A549 (cell line): ENCODE measurements around the gene PLCB1. TPM values are rescaled to one million over a fixed set of nuclear protein-coding genes. Genes with fewer than 3 reads are reported as not detected.
A peak's percentile ranks its signal among the peaks of the same experiment; 100 is the strongest.

Source experiments
- ATAC-seq, 2 experiments: fragments of 200-7000 bp in 1 of 2; fragments of >200 bp in 1 of 2; cut with Nextera tagmentation in 1 of 2; cut with Tn5 transposase in 1 of 2; 3 replicates each; pipeline versions ENCODE4 v1.8.0 to v1.9.1; 2018 to 2020; ENCODE audit warnings: mild to moderate bottlenecking in 1 of 2, moderate library complexity in 1 of 2
- CTCF ChIA-PET: fragments of 300-600 bp; sonication (Branson Sonifier 250); formaldehyde crosslinking; extraction: SDS; loops from one replicate; lab custom pipeline; 2021; ENCODE audit warnings: antibody characterized with exemption, inconsistent platforms; lab: Yijun Ruan, JAX
- POLR2A ChIA-PET: fragments of 350-600 bp; formaldehyde crosslinking; extraction: SDS; loops from one replicate; lab custom pipeline; 2021; ENCODE audit warnings: antibody characterized with exemption, inconsistent platforms; lab: Yijun Ruan, JAX
- DNase-seq, 2 experiments: peaks; one replicate each; pipeline versions ENCODE4 v3.0.0 to v3.0.0-alpha.2; 2011 to 2016; ENCODE audit warnings: low read depth in 1 of 2, low spot score in 1 of 2
- FAIRE-seq: peaks from 2 replicates; lab custom pipeline; 2011; peaks lifted over from hg19 to GRCh38; lab: Jason Lieb, UNC
- H3K27ac ChIP-seq, 2 experiments: fragments of >200 bp; sonication (Bioruptor Twin); formaldehyde crosslinking; 3 replicates each; pipeline ENCODE4 v1.5.1; 2016 to 2017
- H3K4me1 ChIP-seq: fragments of >200 bp; sonication (Bioruptor Twin); formaldehyde crosslinking; 3 replicates; pipeline ENCODE4 v1.6.1; 2016
- H3K4me2 ChIP-seq: fragments of >200 bp; sonication (Bioruptor Twin); formaldehyde crosslinking; 3 replicates; pipeline ENCODE4 v1.6.1; 2016
- H3K4me3 ChIP-seq: fragments of >200 bp; sonication (Bioruptor Twin); formaldehyde crosslinking; 3 replicates; pipeline ENCODE4 v1.5.1; 2016
- H3K9me3 ChIP-seq: fragments of >200 bp; sonication (Bioruptor Twin); formaldehyde crosslinking; 3 replicates; pipeline ENCODE4 v1.6.1; 2016
- CBX2 ChIP-seq: fragments of 200-600 bp; sonication (generic); IDR thresholded peaks from 2 replicates; pipeline ENCODE4 v1.6.1; 2016; ENCODE audit warnings: low read depth, mild to moderate bottlenecking, borderline replicate concordance
- CBX8 ChIP-seq: fragments of 200-600 bp; sonication (generic); IDR thresholded peaks from 2 replicates; pipeline ENCODE4 v1.6.1; 2016
- FOSB ChIP-seq: fragments of 250-450 bp; sonication (Bioruptor Pico); IDR thresholded peaks from 2 replicates; pipeline ENCODE4 v1.5.0; 2020; ENCODE audit warnings: mild to moderate bottlenecking, moderate library complexity
- HDAC2 ChIP-seq: fragments of 200-600 bp; sonication (generic); IDR thresholded peaks from 2 replicates; pipeline ENCODE4 v1.6.1; 2016
- HEYL ChIP-seq: fragments of 250-450 bp; sonication (Bioruptor Pico); IDR thresholded peaks from 2 replicates; pipeline ENCODE4 v1.8.0; 2021; ENCODE audit warnings: mild to moderate bottlenecking, moderate library complexity
- HOXB5 ChIP-seq: fragments of 250-450 bp; sonication (Bioruptor Pico); IDR thresholded peaks from 2 replicates; pipeline ENCODE4 v1.5.0; 2020; ENCODE audit warnings: mild to moderate bottlenecking, moderate library complexity
- JUN ChIP-seq, 2 experiments: fragments of >200 bp; sonication (Bioruptor Twin); formaldehyde crosslinking; IDR thresholded peaks; 2 replicates in 1 of 2; 3 replicates in 1 of 2; pipeline ENCODE4 v1.6.1; 2016 to 2017
- JUNB ChIP-seq: fragments of >200 bp; sonication (Bioruptor Twin); formaldehyde crosslinking; IDR thresholded peaks from 2 replicates; pipeline ENCODE4 v1.6.1; 2016
- KDM5A ChIP-seq: fragments of 200-600 bp; sonication (generic); IDR thresholded peaks from 2 replicates; pipeline ENCODE4 v1.6.1; 2016; ENCODE audit warnings: antibody characterized with exemption, mild to moderate bottlenecking
- MAFK ChIP-seq: fragments of 450-650 bp; IDR thresholded peaks from 2 replicates; pipeline ENCODE4 v1.6.1; 2014; ENCODE audit not compliant: partially characterized antibody
- NFE2L2 ChIP-seq: fragments of 150-350 bp; conservative IDR thresholded peaks from 2 replicates; pipeline ENCODE4 v1.6.1; 2014; ENCODE audit warnings: low read length
- NR3C1 ChIP-seq: fragments of >200 bp; sonication (Bioruptor Twin); formaldehyde crosslinking; IDR thresholded peaks from 3 replicates; pipeline ENCODE4 v1.6.1; 2017
- POLR2A ChIP-seq: IDR thresholded peaks from 2 replicates; pipeline ENCODE4 v1.6.1; 2012; ENCODE audit warnings: mild to moderate bottlenecking, low read length
- RARB ChIP-seq: fragments of 250-450 bp; sonication (Bioruptor Pico); IDR thresholded peaks from 2 replicates; pipeline ENCODE4 v1.8.0; 2021; ENCODE audit warnings: mild to moderate bottlenecking, moderate library complexity
- RCOR1 ChIP-seq: fragments of 150-350 bp; IDR thresholded peaks from 2 replicates; pipeline ENCODE4 v1.6.1; 2014; ENCODE audit warnings: antibody characterized with exemption, low read length, low read depth
- RFX5 ChIP-seq: fragments of 450-650 bp; IDR thresholded peaks from 2 replicates; pipeline ENCODE4 v1.7.1; 2014; ENCODE audit warnings: antibody characterized with exemption, mild to moderate bottlenecking, moderate library complexity
- RNF2 ChIP-seq: fragments of 200-600 bp; sonication (generic); IDR thresholded peaks from 2 replicates; pipeline ENCODE4 v1.6.1; 2016; ENCODE audit warnings: low read depth, mild to moderate bottlenecking, antibody characterized with exemption, moderate library complexity, borderline replicate concordance
- TP53 ChIP-seq: fragments of 250-450 bp; sonication (Bioruptor Pico); IDR thresholded peaks from 2 replicates; pipeline ENCODE4 v1.5.0; 2021; ENCODE audit warnings: mild to moderate bottlenecking, moderate library complexity
- ZC3H11A ChIP-seq: fragments of 450-650 bp; IDR thresholded peaks from 2 replicates; pipeline ENCODE4 v1.6.1; 2014; ENCODE audit warnings: antibody characterized with exemption, mild to moderate bottlenecking
- ZNF302 ChIP-seq: fragments of 250-450 bp; sonication (Bioruptor Pico); IDR thresholded peaks from 2 replicates; pipeline ENCODE4 v1.9.0; 2021; ENCODE audit warnings: inconsistent platforms, mild to moderate bottlenecking, moderate library complexity
- WGBS: methylation state at CpG from one replicate; pipeline ENCODE4 v1.1.6; 2017; ENCODE audit errors: missing lambda C conversion rate; 5-methylcytosine and 5-hydroxymethylcytosine counted together
- polyA plus RNA-seq, 4 experiments: library from polyadenylated mRNA; depleted of rRNA in 3 of 4; stranded (reverse); fragments of >200 nt; fragmentation: RNase III in 1 of 4; extraction: RNeasy Plus Mini Kit Qiagen cat#74134 plus additional on column Dnase treatment in 1 of 4; gene quantifications; 2 replicates in 3 of 4; 3 replicates in 1 of 4; pipeline ENCODE4 v1.2.3, GENCODE V29; 2011 to 2017
- TF ChIP-seq, protein P1 (sequence below): fragments of 250-450 bp; sonication (Bioruptor Pico); IDR thresholded peaks from 2 replicates; pipeline ENCODE4 v1.5.0; 2021; ENCODE audit warnings: mild to moderate bottlenecking, moderate library complexity, borderline replicate concordance
- TF ChIP-seq, protein P2 (sequence below): fragments of >200 bp; sonication (Bioruptor Twin); formaldehyde crosslinking; IDR thresholded peaks from 3 replicates; pipeline ENCODE4 v1.6.1; 2016
- TF ChIP-seq, protein P3 (sequence below): IDR thresholded peaks from 2 replicates; pipeline ENCODE4 v1.6.1; 2012; ENCODE audit warnings: low read depth, borderline replicate concordance
- TF ChIP-seq, protein P4 (sequence below): IDR thresholded peaks from 2 replicates; pipeline ENCODE4 v1.6.1; 2012

Gene PLCB1
- polyA plus RNA-seq, 2 of the 4 experiments (the other 2 are of a cell fraction) = 0.97 to 6.3 TPM

DNA sequence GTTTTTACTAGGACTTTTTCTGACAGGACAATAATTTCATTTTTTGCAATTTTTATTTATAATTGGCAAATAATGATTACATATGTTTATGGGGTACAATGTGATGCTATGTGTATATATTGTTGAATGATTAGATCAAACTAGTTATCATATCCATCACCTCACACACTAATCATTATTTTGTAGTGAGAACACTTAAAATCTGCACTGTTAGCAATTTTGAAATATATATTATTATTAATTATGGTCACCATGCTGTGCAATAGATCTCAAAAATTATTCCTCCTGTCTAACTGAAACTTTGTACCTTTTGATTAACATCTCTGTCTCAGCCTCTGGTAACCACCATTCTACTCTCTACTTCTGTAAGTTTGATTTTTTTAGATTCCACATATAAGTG is 378.7 kb downstream of the PLCB1 start:
- Histone ChIP-seq H3K4me3 (no peak overlapping the region), H3K4me1 (no peaks in the 10 kb centered on the region), H3K4me2 (no peak overlapping the region; the same call in 2 of the 3 replicates), H3K27ac (no peak overlapping the region), H3K9me3 (no peaks in the 10 kb centered on the region; the same call in 2 of the 3 replicates)
- FAIRE-seq = no peak
- no peak for DNase-seq
- CTCF ChIA-PET = no interaction called here
- ATAC-seq = no peak
- TF ChIP-seq MAFK (peak; percentile 82), RFX5 (no peak)
- TF ChIP-seq, protein P1, sequence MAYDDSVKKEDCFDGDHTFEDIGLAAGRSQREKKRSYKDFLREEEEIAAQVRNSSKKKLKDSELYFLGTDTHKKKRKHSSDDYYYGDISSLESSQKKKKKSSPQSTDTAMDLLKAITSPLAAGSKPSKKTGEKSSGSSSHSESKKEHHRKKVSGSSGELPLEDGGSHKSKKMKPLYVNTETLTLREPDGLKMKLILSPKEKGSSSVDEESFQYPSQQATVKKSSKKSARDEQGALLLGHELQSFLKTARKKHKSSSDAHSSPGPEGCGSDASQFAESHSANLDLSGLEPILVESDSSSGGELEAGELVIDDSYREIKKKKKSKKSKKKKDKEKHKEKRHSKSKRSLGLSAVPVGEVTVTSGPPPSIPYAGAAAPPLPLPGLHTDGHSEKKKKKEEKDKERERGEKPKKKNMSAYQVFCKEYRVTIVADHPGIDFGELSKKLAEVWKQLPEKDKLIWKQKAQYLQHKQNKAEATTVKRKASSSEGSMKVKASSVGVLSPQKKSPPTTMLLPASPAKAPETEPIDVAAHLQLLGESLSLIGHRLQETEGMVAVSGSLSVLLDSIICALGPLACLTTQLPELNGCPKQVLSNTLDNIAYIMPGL (CRISPR knock-in tag) = no peak
- POLR2A ChIA-PET = no interaction called here

DNA sequence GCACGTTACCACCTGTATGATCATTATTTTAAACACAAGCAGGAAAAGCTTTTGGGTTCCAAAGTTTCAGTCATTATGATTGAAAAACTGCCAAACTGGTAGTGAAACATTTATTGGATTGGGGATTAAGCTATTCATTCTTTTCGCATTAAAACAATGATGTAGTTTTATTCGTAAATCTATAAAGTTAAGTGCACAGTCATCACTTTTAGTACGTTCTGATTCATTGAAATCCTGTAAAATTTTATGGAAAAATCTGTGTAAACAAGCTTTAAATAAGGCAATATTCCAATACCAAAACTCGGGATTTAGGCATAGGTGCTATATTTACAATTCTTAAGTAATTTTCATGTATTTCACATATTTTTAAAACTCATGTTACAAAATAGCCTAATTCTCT is 379.9 kb downstream of the PLCB1 start:
- no peak for FAIRE-seq
- WGBS = 41% methylated on average over 5 of the region's 5 CpGs

DNA sequence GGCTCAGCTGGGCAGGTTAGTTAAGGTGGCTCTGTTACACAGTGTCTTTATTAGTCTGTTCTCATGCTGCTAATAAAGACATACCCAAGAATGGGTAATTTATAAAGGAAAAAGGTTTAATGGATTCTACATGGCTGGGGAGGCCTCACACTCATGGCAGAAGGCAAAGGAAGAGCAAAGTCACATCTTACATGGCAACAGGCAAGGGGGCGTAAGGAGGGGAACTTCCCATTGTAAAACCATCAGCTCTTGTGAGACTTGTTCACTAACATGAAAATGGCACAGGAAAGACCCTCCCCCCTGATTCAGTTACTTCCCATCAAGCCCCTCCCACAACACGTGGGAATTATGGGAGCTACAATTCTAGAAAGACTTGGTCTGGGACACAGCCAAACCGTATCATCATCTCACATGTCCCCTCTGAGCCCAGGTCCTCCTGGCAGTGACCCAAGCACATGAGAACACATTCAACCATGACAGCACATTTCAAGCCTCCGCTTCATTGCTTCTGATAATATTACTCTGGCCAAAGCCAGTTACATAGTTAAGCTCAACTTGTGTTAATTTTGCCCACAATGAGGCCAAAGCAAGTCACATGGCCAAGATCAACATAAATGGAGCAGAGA is 383.9 kb downstream of the PLCB1 start:
- POLR2A ChIA-PET = no interaction called here
- Histone ChIP-seq H3K9me3 (no peaks in the 10 kb centered on the region), H3K27ac (no peak overlapping the region), H3K4me3 (no peak overlapping the region), H3K4me2 (no peak overlapping the region), H3K4me1 (no peaks in the 10 kb centered on the region)
- DNase-seq (no peak), FAIRE-seq (no peak), ATAC-seq (no peak)
- TF ChIP-seq NFE2L2 (no peak), JUN (IDR thresholded peaks at IDR 0.05) (no peak), CBX2 (no peak), KDM5A (no peak), HEYL (no peak), ZC3H11A (no peak), TP53 (CRISPR knock-in tag) (no peak), FOSB (CRISPR knock-in tag) (no peak), HDAC2 (no peak), RARB (no peak), RFX5 (no peak), CBX8 (no peak), HOXB5 (CRISPR knock-in tag) (no peak)
- TF ChIP-seq, protein P2, sequence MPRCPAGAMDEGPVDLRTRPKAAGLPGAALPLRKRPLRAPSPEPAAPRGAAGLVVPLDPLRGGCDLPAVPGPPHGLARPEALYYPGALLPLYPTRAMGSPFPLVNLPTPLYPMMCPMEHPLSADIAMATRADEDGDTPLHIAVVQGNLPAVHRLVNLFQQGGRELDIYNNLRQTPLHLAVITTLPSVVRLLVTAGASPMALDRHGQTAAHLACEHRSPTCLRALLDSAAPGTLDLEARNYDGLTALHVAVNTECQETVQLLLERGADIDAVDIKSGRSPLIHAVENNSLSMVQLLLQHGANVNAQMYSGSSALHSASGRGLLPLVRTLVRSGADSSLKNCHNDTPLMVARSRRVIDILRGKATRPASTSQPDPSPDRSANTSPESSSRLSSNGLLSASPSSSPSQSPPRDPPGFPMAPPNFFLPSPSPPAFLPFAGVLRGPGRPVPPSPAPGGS = no peak
- WGBS = 14% methylated on average over 4 of the region's 4 CpGs
- CTCF ChIA-PET = no interaction called here

More for the DNA sequence above, 379.9 kb downstream of the PLCB1 start:
- CTCF ChIA-PET = no interaction called here
- no peak overlapping the region for H3K4me3 ChIP-seq
- no peak for TF ChIP-seq NR3C1
- 0 out of 2 replicates have a peak, but pooled peaks have one; percentile 7 for TF ChIP-seq NFE2L2
- no peak for TF ChIP-seq KDM5A
- peak; percentile 95 for TF ChIP-seq MAFK
- no peak for TF ChIP-seq JUNB
- TF ChIP-seq, all 56 proteins: peak for 2
- no peak for ATAC-seq
- POLR2A ChIA-PET = no interaction called here
- no peak overlapping the region for H3K4me2 ChIP-seq
- H3K9me3 ChIP-seq = no peaks in the 10 kb centered on the region; the same call in 2 of the 3 replicates
- no peak overlapping the region for H3K27ac ChIP-seq
- H3K4me1 ChIP-seq = no peaks in the 10 kb centered on the region
- DNase-seq = no peak

DNA sequence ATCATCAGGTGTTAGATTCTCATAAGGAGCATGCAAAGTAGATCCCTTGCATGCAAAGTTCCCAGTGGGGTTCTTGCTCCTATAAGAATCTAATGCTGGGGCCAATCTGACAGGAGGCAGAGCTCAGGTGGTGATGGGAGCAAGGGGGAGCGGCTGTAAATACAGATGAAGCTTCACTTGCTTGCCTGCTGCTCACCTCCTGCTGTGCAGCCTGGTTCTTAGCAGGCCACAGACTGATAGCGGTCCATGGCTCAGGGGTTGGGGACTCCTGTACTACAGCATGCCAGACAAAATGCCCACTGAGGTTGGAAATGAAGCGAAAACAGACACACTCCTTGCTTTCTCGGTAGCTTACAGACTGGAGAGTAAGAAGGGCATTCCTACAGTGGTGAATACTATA is 386.8 kb downstream of the PLCB1 start:
- DNase-seq (no peak), ATAC-seq (no peak), FAIRE-seq (no peak)
- Histone ChIP-seq H3K4me2 (no peak overlapping the region), H3K4me1 (no peaks in the 10 kb centered on the region), H3K4me3 (no peak overlapping the region), H3K27ac (no peak overlapping the region), H3K9me3 (no peaks in the 10 kb centered on the region)
- WGBS = 10% methylated on average over 4 of the region's 4 CpGs
- CTCF ChIA-PET = interaction anchor here (0.6 to 0.8 kb wide), 2 partner anchors 59 to 239 kb away, joined by 3 read pairs; no protein-coding TSS in a partner anchor
- POLR2A ChIA-PET = no interaction called here
- TF ChIP-seq TP53 (CRISPR knock-in tag) (no peak), JUN (IDR thresholded peaks at IDR 0.05) (no peak), CBX8 (no peak), RCOR1 (no peak), CBX2 (no peak), RNF2 (no peak), ZNF302 (no peak), HDAC2 (no peak), POLR2A (no peak)
- TF ChIP-seq, protein P3, sequence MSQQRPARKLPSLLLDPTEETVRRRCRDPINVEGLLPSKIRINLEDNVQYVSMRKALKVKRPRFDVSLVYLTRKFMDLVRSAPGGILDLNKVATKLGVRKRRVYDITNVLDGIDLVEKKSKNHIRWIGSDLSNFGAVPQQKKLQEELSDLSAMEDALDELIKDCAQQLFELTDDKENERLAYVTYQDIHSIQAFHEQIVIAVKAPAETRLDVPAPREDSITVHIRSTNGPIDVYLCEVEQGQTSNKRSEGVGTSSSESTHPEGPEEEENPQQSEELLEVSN = no peak
- TF ChIP-seq, protein P1 (CRISPR knock-in tag) = no peak
- TF ChIP-seq, protein P4, sequence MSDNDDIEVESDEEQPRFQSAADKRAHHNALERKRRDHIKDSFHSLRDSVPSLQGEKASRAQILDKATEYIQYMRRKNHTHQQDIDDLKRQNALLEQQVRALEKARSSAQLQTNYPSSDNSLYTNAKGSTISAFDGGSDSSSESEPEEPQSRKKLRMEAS = no peak
